Aorta (tissue), 5 donors: ENCODE results near the gene ANO4. TPM values are rescaled to one million over a fixed set of nuclear protein-coding genes. Genes with fewer than 3 reads are reported as not detected.

Experiments used
- ATAC-seq: fragments of 200-7000 bp; cut with Tn5 transposase; one replicate; pipeline ENCODE4 v1.9.1; 2022; ENCODE audit warnings: moderate library complexity; ENCODE audit not compliant: low FRiP score
- DNase-seq, 2 donors: peaks; one replicate each; pipeline ENCODE4 v3.0.0-alpha.2; 2020
- H3K27ac ChIP-seq, 2 donors: one replicate each; pipeline ENCODE4 v1.5.1; 2013; ENCODE audit warnings: low read length in 2 of 2, mild to moderate bottlenecking in 2 of 2, moderate library complexity in 2 of 2, control low read depth in 1 of 2, inconsistent platforms in 1 of 2, low read depth in 1 of 2
- H3K27me3 ChIP-seq, 2 donors: one replicate each; pipeline ENCODE4 v1.6.1; 2013; ENCODE audit warnings: control low read depth in 1 of 2, low read length in 1 of 2, mild to moderate bottlenecking in 1 of 2, moderate library complexity in 1 of 2; ENCODE audit not compliant: insufficient read depth in 2 of 2, control insufficient read depth in 1 of 2
- H3K36me3 ChIP-seq, 2 donors: one replicate each; pipeline ENCODE4 v1.6.1; 2013; ENCODE audit warnings: control low read depth in 1 of 2, low read length in 1 of 2, mild to moderate bottlenecking in 1 of 2; ENCODE audit not compliant: insufficient read depth in 2 of 2, control insufficient read depth in 1 of 2
- H3K4me1 ChIP-seq, 2 donors: one replicate each; pipeline ENCODE4 v1.6.1; 2013; ENCODE audit warnings: low read length in 2 of 2, control low read depth in 1 of 2, mild to moderate bottlenecking in 1 of 2, moderate library complexity in 1 of 2; ENCODE audit not compliant: insufficient read depth in 2 of 2, control insufficient read depth in 1 of 2
- H3K4me3 ChIP-seq, 2 donors: one replicate each; pipeline ENCODE4 v1.5.1; 2013; ENCODE audit warnings: low read length in 2 of 2, control low read depth in 1 of 2, mild to moderate bottlenecking in 1 of 2
- H3K9me3 ChIP-seq: one replicate; pipeline ENCODE4 v1.6.1; 2013; ENCODE audit warnings: mild to moderate bottlenecking, low read length; ENCODE audit not compliant: control insufficient read depth
- WGBS, 2 donors: extraction: QIAGEN DNeasy Blood & Tissue Kit; methylation state at CpG; one replicate each; pipeline ENCODE4 v1.1.7; 2013; 5-methylcytosine and 5-hydroxymethylcytosine counted together
- intact Hi-C, 2 donors: fragments of 100-400 bp; cut with DNase I; formaldehyde crosslinking; loops; one replicate each; pipeline versions ENCODE4 v1.14.2 to v1.15.0; 2022
- polyA plus RNA-seq, 2 donors: library from polyadenylated mRNA; stranded (reverse); fragments of 200-250 nt; gene quantifications; one replicate each; pipeline ENCODE4 v1.2.3, GENCODE V29; 2013
- total RNA-seq, 2 donors: library from RNA; stranded (reverse); fragmentation: NEBNext Ultra II Directional; extraction: Animal tissue kit (Norgen Biotek cat#: 25700); gene quantifications; one replicate each; pipeline ENCODE4 v1.2.1, GENCODE V29; 2021
- donor health status: healthy with polysubstance abuse.
- donor health status: Bipolar disorder and iron deficiency.
- donor health status: DM: no; HTN: no; CAD: no.
- donor health status: DM: no; HTN: no; CAD: no.
- donor health status: DM: yes; HTN: yes; CAD: no.

ANO4 gene
- total and polyA plus RNA-seq, 4 donors, result 0.32 to 0.42 TPM; not detected in 2

- intact Hi-C loops, result loop anchor here in 1 of 2 donors (10.0 kb wide), 1 partner anchor 98 kb away; no protein-coding TSS in a partner anchor
- no peak overlapping the region for H3K4me3 ChIP-seq
- ATAC-seq (no peak), DNase-seq (no peak)
- no peaks in the 10 kb centered on the region for H3K36me3 ChIP-seq
- no peaks in the 10 kb centered on the region for H3K27me3 ChIP-seq
- H3K9me3 ChIP-seq, result no peaks in the 10 kb centered on the region
- H3K4me1 ChIP-seq, result no peaks in the 10 kb centered on the region
- 70 to 73% methylated on average over 3 of the region's 3 CpGs for WGBS, 2 donors
- no peak overlapping the region for H3K27ac ChIP-seq
Observed at GRCh38 chr12:101027200-101027599, 232.6 kb downstream of the ANO4 start.

- WGBS, 2 donors, result 89 to 93% methylated on average over 4 of the region's 4 CpGs
- no peak for ATAC-seq
Observed at GRCh38 chr12:101027816-101028215, 233.2 kb downstream of the ANO4 start.

GRCh38 chr12:101038289-101038871 lies 243.8 kb downstream of the ANO4 start:
- no peak for ATAC-seq
- H3K4me3 ChIP-seq, result no peak overlapping the region
- H3K36me3 ChIP-seq, result no peaks in the 10 kb centered on the region
- no peak for DNase-seq
- WGBS, 2 donors, result 67 to 73% methylated on average over 2 of the region's 2 CpGs
- no peaks in the 10 kb centered on the region for H3K9me3 ChIP-seq
- H3K27me3 ChIP-seq, result no peaks in the 10 kb centered on the region
- H3K4me1 ChIP-seq, result no peaks in the 10 kb centered on the region
- intact Hi-C loops, result no loop called here
- no peak overlapping the region for H3K27ac ChIP-seq

More at GRCh38 chr12:101027816-101028215, 233.2 kb downstream of the ANO4 start:
- no peaks in the 10 kb centered on the region for H3K4me1 ChIP-seq
- H3K27me3 ChIP-seq, result no peaks in the 10 kb centered on the region
- no peak for DNase-seq
- no peaks in the 10 kb centered on the region for H3K9me3 ChIP-seq
- no peak overlapping the region for H3K4me3 ChIP-seq
- H3K36me3 ChIP-seq, result no peaks in the 10 kb centered on the region
- H3K27ac ChIP-seq, result no peak overlapping the region
- intact Hi-C loops, result loop anchor here in 1 of 2 donors (10.0 kb wide), 1 partner anchor 97 kb away; no protein-coding TSS in a partner anchor

- Histone ChIP-seq H3K9me3 (no peaks in the 10 kb centered on the region), H3K27me3 (no peaks in the 10 kb centered on the region)
- WGBS, 2 donors, result 92 to 97% methylated on average over 6 of the region's 6 CpGs
Observed at GRCh38 chr12:101039848-101040531, 245.4 kb downstream of the ANO4 start.

GRCh38 chr12:101040936-101041335 lies 246.4 kb downstream of the ANO4 start:
- Histone ChIP-seq H3K4me3 (no peak overlapping the region), H3K27me3 (no peaks in the 10 kb centered on the region), H3K4me1 (no peaks in the 10 kb centered on the region), H3K9me3 (no peaks in the 10 kb centered on the region), H3K36me3 (no peaks in the 10 kb centered on the region), H3K27ac (no peak overlapping the region)
- DNase-seq, result no peak
- no peak for ATAC-seq
- intact Hi-C loops, result no loop called here

More at GRCh38 chr12:101039848-101040531, 245.4 kb downstream of the ANO4 start:
- intact Hi-C loops, result no loop called here
- no peak for DNase-seq
- no peaks in the 10 kb centered on the region for H3K36me3 ChIP-seq
- H3K27ac ChIP-seq, result no peak overlapping the region
- no peaks in the 10 kb centered on the region for H3K4me1 ChIP-seq
- no peak overlapping the region for H3K4me3 ChIP-seq
- no peak for ATAC-seq

- 81 to 85% methylated on average over 8 of the region's 8 CpGs for WGBS, 2 donors
- DNase-seq, result no peak
- H3K27me3 ChIP-seq, result no peaks in the 10 kb centered on the region
- H3K4me3 ChIP-seq, result no peak overlapping the region
- H3K36me3 ChIP-seq, result no peaks in the 10 kb centered on the region
- intact Hi-C loops, result no loop called here
- no peaks in the 10 kb centered on the region for H3K9me3 ChIP-seq
- no peak for ATAC-seq
- no peak overlapping the region for H3K27ac ChIP-seq
- H3K4me1 ChIP-seq, result no peaks in the 10 kb centered on the region
Observed at GRCh38 chr12:101042211-101042610, 247.6 kb downstream of the ANO4 start.

GRCh38 chr12:101044512-101045059 lies 250.0 kb downstream of the ANO4 start:
- H3K4me3 ChIP-seq, result no peak overlapping the region
- H3K4me1 ChIP-seq, result no peaks in the 10 kb centered on the region
- intact Hi-C loops, result no loop called here
- H3K27me3 ChIP-seq, result no peaks in the 10 kb centered on the region
- no peaks in the 10 kb centered on the region for H3K36me3 ChIP-seq
- WGBS, 2 donors, result 50 to 61% methylated on average over 2 of the region's 2 CpGs
- H3K27ac ChIP-seq, result no peak overlapping the region
- no peaks in the 10 kb centered on the region for H3K9me3 ChIP-seq
- DNase-seq (no peak), ATAC-seq (no peak)

GRCh38 chr12:101045486-101046464 lies 251.2 kb downstream of the ANO4 start:
- no peak overlapping the region for H3K4me3 ChIP-seq
- H3K27ac ChIP-seq, result no peak overlapping the region
- H3K9me3 ChIP-seq, result no peaks in the 10 kb centered on the region
- intact Hi-C loops, result no loop called here
- H3K4me1 ChIP-seq, result peaks cover 0 to 2% of the 10 kb centered on the region in 2 donors
- 70 to 76% methylated on average over 7 of the region's 7 CpGs for WGBS, 2 donors
- H3K36me3 ChIP-seq, result no peaks in the 10 kb centered on the region
- no peak for ATAC-seq
- H3K27me3 ChIP-seq, result no peaks in the 10 kb centered on the region
- no peak for DNase-seq
